Subcutaneous adipose tissue (tissue), 4 donors: ENCODE data around the gene RHEX. TPM values are rescaled to one million over a fixed set of nuclear protein-coding genes. Genes with fewer than 3 reads are reported as not detected.

Experiments
- CTCF ChIP-seq: fragments of 450-650 bp; IDR thresholded peaks from one replicate; pipeline ENCODE4 v1.5.1; 2016; ENCODE audit warnings: low read depth, mild to moderate bottlenecking, control low read depth, antibody characterized with exemption, moderate library complexity
- total RNA-seq, 4 donors: library from RNA; depleted of rRNA; stranded (reverse); fragments of >200 nt; gene quantifications; one replicate each; pipeline ENCODE4 v1.1.0, GENCODE V29; 2016

Gene RHEX
- total RNA-seq, 4 donors from 2014 or later = 5.1 to 9.9 (median 5.7) TPM; not detected in 1

- TF ChIP-seq CTCF = no peak
These were observed 72.4 kb downstream of the RHEX start for GRCh38 chr1:206125346-206125745.

- no peak for TF ChIP-seq CTCF
These were observed 74.4 kb downstream of the RHEX start for GRCh38 chr1:206127336-206127735.

GRCh38 chr1:206128196-206128595 is 75.2 kb downstream of the RHEX start:
- TF ChIP-seq CTCF = no peak

GRCh38 chr1:206131037-206131436 is 78.1 kb downstream of the RHEX start:
- no peak for TF ChIP-seq CTCF

GRCh38 chr1:206133751-206134415 is 80.9 kb downstream of the RHEX start:
- TF ChIP-seq CTCF = no peak

GRCh38 chr1:206135248-206135647 is 82.3 kb downstream of the RHEX start:
- TF ChIP-seq CTCF = no peak

- no peak for TF ChIP-seq CTCF
These were observed 83.3 kb downstream of the RHEX start for GRCh38 chr1:206136241-206136640.
